RPMI7951 (cell line): ENCODE results near the gene IFITM5. TPM values are rescaled to one million over a fixed set of nuclear protein-coding genes. Genes with fewer than 3 reads are reported as not detected.
"Not testable (repeated sequence)": the region's sequence is repeated elsewhere in the genome, so short reads cannot be mapped to it uniquely, and the experiment has no call there.

Source experiments
- DNase-seq: peaks from one replicate; pipeline ENCODE4 v3.0.0-alpha.2; 2012; ENCODE audit warnings: low read depth
- total RNA-seq: library from RNA; depleted of rRNA; stranded (reverse); fragments of >200 nt; shearing (Covaris generic); gene quantifications from 2 replicates; pipeline ENCODE4 v1.2.3, GENCODE V29; 2014

The IFITM5 gene
- total RNA-seq, 1 experiment from 2014 or later, result not detected

DNA sequence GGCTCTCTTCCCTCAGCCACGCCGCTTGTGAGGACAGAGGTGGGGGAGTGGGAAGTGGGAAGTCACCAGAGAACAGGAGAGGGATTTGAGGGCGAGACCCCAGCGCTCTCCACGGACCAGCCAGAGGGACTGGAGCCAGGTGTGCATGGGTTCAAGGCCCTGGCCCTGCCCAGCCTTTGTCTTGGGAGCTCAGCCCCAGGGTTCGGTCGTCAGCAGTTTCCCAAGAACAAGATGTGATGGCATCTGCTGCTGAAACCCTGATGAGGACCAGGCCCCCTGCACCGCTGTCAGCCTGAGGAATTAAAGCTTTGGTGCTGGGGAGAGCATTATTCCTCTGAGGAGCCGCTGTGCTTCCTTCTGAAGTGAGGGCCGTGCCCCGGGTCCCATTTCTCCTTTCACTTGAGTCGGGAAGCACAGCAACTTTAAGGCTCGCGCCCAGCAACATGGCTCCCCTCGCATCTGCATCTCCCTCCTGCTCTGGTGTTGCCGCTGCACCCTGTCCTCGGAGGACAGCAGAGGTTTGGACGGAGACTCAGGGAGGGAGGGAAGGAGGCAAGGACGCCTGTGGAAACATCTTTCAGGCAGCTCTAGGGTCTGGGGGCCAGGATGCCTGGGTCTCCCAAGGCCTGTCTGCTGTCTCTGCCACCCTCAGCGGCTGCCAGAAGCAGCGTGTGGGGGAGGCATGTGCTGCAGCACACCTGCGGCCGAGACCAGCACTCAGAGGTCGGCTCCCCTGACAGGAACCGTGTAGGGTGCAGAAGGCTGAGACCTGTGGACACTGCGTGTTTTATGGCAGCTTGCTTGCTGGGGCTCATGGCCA lies 3.8 kb downstream of the IFITM5 start:
- no peak for DNase-seq

GRCh38 chr11:294780-295179 lies 4.5 kb downstream of the IFITM5 start:
- no peak for DNase-seq

GRCh38 chr11:293852-294661 lies 5.3 kb downstream of the IFITM5 start:
- no peak for DNase-seq

GRCh38 chr11:293271-293851 lies 6.0 kb downstream of the IFITM5 start:
- DNase-seq, result no peak

DNA sequence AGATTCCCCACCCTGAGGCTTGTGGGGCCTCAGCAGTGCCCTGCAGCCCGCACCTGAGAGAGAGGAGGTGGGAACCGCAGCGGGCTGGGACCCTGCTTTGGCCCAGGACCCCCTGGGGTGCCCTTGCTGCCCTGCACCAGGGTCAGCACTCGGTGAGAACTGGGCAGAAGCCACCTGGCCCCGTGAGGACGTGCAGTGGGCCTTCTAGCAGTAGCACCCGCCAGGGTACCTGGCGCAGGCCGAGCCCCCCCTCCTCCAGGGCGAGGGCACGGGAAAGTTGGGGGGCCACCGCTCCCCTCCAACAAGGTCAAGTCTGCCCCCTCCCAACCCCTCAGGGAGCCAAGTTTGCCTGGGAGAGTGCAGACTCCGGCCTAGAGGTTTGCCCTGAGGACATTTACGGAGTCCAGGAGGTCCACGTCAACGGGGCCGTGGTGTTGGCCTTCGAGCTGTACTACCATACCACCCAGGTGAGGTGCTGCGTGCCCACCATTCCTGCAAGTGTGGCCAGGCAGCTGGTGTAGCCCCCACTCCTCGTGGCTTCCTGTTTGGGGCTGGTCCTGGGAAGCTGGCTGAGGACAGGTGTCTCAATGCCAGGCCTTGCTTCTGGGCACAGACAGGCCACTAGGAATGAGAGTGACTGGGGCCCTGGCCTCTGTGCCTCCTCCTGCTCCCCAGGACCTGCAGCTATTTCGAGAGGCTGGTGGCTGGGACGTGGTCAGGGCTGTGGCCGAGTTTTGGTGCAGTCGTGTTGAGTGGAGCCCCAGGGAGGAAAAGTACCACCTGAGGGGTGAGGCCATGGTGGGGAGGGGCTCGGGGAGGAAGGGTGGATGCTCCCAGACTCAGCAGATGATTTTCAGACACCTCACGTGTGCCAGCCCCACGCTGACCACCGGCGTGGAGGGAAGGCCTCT lies 6.9 kb downstream of the IFITM5 start:
- no peak for DNase-seq

DNA sequence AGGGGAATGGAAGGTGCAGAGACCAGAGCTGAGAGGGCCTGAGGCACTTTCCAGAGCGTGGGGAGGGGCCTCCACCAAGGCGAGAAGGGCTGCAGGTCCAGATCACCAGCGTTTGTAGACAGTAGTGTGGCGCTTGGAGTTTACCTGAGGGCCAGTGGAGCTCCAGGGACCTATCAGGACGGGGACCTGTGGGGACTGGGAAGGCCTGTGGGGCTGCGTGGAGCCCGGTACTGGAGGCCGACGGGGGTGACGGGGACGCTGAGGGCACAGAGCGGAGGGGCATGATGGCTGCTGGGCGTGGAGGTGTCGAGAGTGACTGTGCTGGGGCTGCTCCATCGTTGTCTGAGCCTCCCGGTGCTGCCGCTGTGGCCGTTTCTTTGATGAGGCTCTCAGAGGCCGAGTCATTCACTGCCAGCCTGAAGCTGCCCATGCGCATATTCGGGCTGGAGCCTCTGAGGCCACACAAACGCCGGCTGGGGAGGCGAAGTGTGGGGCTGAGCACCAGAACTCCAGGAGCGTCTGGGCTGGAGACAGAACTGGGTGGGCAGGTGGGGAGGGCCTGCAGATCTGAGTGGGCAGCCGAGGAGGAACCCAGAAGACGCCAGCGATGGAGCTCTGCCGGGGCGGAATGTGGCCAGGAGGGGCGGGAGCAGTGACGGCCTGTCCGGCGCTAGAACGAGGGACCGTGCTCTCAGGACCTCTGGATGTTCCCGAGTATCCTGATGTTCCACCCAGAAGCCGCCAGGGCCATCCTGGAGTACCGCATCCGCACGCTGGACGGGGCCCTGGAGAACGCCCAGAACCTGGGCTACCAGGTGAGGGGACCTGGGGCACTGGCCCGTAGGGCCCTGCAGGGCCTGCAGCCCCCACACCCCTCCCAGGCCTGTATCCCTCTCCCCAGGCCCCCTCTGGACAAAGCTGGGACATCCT lies 7.8 kb downstream of the IFITM5 start:
- DNase-seq, result no peak

- no peak for DNase-seq
Observed at GRCh38 chr11:290621-291231, 8.6 kb downstream of the IFITM5 start.

DNA sequence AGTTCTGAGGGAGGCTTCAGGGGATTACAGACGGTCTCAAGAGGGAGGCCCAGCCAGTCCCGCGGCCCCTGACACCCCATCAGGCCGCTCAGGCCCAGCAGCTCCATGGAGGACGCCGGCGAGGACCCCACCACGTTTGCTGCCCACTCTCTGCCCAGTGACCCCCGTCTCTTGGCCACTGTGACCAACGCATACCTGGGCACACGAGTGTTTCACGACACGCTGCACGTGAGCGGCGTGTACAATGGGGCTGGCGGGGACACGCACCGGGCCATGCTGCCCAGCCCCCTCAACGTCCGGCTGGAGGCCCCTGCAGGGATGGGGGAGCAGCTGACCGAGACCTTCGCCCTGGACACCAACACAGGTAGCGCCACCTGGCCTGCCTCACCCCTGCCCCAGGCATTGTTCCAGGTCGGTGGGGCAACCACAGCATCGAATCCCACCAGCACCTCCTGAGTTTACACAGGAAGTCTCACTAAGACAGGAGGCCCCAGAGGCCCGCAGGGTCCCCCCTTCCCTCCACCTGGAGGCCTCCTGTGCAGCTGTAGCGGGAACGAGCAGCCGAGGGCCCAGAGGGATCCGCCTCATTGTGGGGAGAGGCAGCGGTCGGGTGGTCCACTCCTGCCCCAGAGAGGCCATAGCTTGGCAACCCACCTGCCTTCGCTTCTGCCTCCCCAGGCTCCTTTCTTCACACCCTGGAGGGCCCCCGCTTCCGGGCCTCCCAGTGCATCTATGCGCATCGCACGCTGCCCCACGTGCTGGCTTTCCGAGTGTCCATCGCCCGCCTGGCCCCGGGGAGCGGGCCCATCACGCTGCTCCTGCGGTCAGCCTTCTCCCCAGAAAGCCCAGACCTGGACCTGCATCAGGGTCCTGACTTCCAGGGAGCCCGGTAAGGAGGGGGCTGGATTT lies 9.4 kb downstream of the IFITM5 start:
- no peak for DNase-seq

GRCh38 chr11:289398-289711 lies 10.0 kb downstream of the IFITM5 start:
- DNase-seq, result no peak

GRCh38 chr11:288478-289397 lies 10.6 kb downstream of the IFITM5 start, which contains the start of gene PGGHG:
TSS of gene PGGHG (plus strand) at chr11:289126. CDS start at chr11:289817, 691 bp downstream.
- peak; percentile 54 for DNase-seq

- DNase-seq, result no peak
Observed at GRCh38 chr11:287821-288477, 11.4 kb downstream of the IFITM5 start.

GRCh38 chr11:286977-287820 lies 12.1 kb downstream of the IFITM5 start:
- DNase-seq, result not testable (repeated sequence)

DNA sequence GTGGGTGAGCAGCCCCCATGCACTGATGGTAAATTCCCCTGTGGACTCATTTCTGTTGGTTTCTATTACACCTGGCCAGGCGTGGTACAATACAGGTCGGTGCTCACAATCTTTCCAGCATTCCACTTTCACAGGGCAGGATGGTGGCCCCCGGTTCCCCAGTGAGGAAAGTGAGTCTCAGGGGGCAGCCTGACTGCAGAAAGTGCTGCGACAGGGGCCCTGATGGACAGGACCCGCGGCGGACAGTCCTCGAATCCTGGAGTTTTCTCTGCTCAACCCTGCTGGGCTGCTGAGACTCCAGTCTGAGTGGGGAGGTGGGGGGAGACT lies 13.5 kb downstream of the IFITM5 start:
- no peak for DNase-seq

DNA sequence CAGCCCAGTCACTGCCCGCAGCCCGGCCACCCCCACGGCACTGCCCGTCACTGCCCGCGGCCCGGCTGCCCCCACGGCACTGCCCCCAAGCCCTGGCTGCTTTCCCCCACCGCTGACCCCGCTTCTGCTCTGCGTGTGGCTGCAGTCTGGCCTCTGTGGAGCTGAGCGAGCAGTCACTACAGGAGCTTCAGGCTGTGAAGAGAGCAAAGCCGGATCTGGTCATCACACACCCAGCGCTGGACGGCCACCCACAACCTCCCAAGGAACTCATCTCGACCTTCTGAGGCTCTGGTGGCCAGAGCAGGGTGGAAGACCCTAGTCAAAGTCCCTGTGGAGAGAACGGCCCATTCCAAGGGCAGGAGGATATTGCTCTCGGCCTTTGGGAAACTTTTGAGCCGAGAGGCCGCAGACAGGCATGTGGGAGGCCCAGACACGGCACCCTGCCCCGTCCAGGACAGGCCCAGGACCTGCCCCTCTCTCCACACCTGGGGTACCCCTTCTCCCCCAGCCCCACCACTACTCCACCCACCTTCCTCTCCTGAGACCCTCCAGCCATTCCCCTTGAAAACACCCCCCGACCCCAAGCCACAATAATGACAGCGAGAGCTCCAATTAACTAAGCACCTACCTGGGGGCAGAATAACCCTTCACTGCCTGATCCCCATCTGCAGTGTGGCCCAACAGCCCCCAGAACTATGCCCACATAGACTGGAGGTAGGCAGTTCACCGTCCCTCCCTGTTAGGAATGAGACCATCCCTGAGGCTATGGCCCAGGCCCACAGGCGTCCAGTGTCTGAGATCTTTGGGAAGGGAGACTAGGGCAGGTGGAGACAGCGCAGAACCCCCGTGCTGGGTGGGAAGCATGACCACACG lies 14.1 kb downstream of the IFITM5 start:
- DNase-seq, result no peak
